ENCODE measurements around the gene STIMATE.

STIMATE gene

DNA sequence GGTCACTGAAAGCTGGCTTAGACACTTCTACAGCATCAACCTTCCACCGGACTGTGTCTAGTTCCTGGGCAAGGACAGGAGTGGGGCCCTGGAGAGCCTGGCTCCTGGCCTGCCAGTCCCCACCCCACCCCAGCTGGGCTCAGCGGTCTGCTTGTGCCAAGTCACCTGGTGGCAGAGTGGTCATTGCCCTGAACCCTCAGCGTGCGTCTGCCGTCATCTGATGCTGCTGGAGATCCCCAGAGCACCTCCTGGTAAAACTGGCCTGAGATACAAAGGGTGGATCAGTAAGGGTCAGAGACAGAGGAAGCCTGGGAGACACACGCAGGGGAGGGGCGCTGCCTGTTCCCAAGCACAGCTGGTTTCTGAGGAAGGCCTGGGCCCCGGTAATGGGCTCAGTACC is 83.5 kb downstream of the STIMATE start:
- DNase-seq: no peak

DNA sequence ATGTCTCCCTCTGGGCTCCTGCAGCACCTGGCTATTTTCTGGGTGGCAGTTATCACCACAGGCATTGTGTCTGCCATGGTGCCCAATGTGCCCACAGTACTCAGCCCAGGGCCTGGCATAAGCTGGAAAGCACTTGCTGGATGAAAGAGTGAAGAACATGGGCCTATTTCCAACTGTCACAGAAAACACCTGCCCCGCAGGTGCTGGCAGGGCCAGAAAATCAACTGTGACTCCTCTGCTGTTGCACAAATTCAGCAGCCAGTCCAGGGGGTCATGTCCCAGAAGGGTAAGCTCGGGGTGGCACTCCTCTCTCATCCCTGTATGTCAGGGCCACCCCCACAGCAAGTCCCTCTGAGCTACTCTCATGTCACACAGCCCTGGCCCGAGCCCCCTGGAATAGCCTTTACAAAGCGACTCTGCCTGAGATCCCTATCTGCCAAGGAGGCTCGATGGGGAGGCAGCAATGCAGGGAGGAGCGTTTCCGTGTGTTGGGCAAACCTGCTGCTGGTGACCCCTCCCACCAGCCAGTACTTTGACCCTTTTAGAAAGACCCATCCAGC is 85.8 kb downstream of the STIMATE start:
- no peak for DNase-seq

DNA sequence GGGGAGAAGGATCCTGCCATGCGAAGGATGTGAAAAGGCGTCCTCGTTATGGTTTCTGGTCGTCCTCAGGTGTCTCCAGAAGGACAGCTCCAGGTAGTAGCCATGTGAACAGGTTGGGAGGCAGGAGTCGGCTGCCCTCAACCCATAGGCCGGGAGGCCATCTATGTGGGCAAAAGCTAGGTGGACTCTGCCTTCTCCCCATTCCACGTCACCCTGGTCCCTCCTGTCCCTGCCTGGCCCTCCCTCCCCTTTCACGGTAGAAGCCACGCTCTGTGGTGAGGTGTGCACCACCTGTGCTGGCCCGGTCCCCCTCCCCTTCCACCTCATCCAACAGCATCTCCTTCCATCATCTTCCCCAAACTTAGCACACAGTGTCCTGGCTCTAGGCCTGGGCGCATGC is 86.4 kb downstream of the STIMATE start:
- no peak for DNase-seq

DNA sequence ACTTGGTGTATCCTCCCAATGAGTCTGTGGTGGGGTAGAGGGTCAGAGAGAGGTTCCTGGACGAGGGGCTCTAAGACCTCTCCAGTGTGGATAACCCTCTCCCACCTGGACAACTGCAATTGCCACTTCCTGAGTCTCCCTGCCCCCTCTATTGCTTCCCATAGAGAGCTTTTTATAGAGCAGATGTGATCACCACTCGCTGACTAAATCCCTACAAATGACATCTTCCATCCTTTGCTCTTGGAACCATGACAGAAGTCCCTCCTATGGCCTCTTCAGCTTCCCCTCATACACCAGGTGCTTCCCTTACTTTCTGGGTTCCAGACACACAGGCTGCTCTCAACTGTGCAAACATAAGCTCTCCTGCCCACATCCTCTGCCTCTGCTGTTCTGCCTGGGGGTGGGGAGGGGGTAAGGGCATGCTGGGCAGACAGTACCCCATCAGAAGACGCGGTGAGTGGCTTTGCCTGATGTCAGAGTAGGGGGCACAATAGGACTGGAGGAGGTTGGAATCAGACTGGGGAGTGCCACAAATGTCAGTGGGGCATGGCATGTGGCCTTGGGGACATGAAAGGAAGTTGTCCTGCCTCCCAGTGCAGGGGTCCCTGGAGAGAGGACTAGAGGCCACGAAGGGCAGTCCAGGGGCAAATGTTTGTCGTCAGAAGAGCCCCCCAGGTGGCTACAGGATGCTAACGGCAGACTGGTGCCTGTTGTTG is 87.5 kb downstream of the STIMATE start:
- no peak for DNase-seq

DNA sequence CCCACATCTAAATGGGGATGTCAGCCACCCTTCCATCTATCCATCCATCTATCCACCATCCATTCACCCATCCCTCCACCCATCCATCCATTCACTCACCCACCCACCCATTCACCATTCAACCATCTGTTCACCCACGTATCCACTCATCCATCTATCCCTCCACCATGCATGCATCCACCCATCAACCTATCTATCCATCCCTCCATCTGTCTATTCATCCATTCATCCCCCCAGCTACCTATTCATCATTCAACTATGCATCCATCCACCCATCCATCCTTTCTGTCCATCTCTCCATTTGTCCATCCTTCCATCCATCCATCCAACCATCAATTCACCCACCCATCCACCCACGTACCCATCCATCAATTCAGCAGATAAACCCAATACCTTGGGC is 88.2 kb downstream of the STIMATE start:
- DNase-seq: no peak

GRCh38 chr3:52805270-52806039 is 91.9 kb downstream of the STIMATE start:
- no peak for DNase-seq

- no peak for DNase-seq
These were observed 95.5 kb downstream of the STIMATE start for GRCh38 chr3:52801839-52802238.

GRCh38 chr3:52800079-52800478 is 97.3 kb downstream of the STIMATE start:
- DNase-seq: no peak

GRCh38 chr3:52798978-52799476 is 98.3 kb downstream of the STIMATE start:
- DNase-seq: peak; percentile 30

- no peak for DNase-seq
These were observed 98.9 kb downstream of the STIMATE start for GRCh38 chr3:52798376-52798977.

DNA sequence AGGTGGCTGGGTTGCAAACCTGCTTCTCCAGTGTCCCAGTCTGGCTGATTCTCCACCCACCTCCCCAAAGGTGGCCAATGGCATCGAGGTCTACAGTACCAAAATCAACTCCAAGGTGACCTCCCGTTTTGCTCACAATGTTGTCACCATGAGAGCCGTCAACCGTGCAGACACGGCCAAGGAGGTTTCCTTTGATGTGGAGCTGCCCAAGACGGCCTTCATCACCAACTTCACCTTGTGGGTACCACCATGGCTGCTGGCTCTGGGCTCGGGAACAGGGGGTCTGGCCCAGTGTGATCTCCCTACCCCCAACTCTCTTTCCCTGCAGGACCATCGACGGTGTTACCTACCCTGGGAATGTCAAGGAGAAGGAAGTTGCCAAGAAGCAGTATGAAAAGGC is 100.9 kb downstream of the STIMATE start:
- no peak for DNase-seq

GRCh38 chr3:52795298-52795900 is 101.9 kb downstream of the STIMATE start:
- no peak for DNase-seq

DNA sequence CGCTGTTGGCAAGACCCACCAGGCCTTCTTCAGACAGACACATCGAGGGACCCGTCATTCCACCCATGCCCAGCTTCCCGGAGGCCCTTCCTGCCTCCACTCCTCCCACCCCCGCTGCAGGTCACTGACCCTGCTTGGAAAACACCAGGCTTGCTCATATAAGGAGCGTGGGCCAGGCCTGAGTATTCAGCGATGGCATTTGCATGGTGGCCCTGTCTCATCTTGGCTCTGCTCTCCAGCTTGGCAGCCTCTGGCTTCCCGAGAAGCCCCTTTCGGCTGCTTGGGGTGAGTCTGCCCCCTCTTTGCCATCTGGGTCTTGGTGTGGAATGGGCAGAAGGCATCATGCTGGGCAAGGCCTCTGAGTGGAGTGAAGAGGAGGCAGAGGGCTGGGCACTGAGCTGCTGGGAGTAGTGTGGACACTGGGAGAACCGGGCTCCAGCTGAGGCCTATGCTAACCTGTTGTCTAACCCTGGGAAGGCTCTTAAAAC is 102.7 kb downstream of the STIMATE start, which contains the start of gene ITIH3:
Gene ITIH3, plus strand, starts transcription at position 185 of the 488 bp plus-strand sequence. Its CDS starts 8 bp downstream, at position 193.
- DNase-seq: no peak

- no peak for DNase-seq
These were observed 103.4 kb downstream of the STIMATE start for GRCh38 chr3:52793702-52794611.

DNA sequence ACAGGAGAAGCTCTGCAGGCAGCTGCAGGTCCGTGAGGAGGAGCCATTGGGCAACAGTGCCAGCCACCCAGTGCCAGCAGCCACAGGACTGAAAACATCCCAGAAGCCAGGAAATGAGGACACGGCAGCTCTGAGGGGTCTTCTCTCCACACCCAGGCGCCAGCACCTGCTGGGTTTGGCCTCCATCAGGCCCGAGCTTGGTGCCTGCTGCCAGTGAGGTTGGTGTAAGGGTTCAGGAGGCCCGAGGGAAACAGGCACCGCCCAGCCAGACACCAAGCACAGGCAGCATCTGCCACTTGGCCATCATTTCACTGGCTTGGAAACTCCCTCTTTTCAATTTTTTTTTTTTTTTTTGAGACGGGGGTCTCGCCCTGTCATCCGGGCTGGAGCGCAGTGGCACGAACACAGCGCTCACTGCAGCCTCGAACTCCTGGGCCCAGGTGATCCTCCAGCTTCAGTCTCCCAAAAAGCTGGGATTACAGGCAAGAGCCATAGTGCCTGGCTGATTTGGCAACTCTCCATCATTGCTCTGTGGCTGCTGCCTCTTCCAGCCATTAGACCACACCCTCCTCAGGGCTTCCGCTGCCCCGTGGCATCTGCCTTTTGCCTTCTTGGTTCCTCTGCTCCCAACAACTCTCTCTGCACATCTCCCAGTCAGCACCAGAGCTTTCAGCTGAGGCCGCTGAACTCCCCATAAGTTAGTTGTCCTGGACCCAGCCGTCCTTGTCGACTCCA is 104.2 kb downstream of the STIMATE start:
- DNase-seq: no peak

DNA sequence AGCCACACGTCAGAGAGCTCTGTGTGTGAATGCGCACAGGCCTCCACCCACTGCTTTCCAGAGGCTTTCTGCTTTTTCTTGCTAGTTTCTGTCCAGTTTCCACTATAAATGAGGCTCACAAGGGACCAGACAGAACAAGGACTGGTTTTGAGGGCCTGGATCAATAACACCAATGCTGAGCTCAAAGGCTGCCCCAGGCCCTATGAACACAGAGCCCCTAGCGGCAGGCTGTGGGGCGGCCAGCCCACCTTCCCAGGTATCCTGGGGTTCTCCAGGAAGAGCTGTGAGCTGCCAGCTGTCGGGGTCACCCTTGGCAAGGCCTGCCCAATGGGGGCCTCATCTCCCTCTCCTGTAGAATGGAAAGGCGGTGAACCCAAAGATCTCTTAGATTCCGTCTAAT is 104.9 kb downstream of the STIMATE start:
- DNase-seq: no peak

- DNase-seq: no peak
These were observed 105.4 kb downstream of the STIMATE start for GRCh38 chr3:52791928-52792327.

- no peak for DNase-seq
These were observed 106.0 kb downstream of the STIMATE start for GRCh38 chr3:52791366-52791765.

- no peak for DNase-seq
These were observed 106.6 kb downstream of the STIMATE start for GRCh38 chr3:52790741-52791140.

- DNase-seq: no peak
These were observed 107.0 kb downstream of the STIMATE start for GRCh38 chr3:52790337-52790736.

DNA sequence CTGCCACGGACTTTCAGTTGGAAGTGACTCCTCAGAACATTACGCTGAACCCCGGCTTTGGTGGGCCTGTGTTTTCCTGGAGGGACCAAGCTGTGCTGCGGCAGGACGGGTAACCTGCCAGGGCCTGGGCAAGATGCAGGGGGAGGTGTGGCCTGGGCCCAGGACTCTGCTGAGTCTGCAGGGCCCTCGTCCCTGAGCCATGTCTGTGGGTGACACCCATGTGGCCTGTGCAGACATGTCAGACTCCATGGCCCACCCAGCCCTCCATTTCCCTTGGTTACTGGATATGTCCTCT is 107.7 kb downstream of the STIMATE start:
- DNase-seq: no peak
